ENCODE results near the gene HP. TPM values are rescaled to one million over a fixed set of nuclear protein-coding genes. Genes with fewer than 3 reads are reported as not detected.
A peak's percentile ranks its signal among the peaks of the same experiment; 100 is the strongest.

The HP gene
- total RNA-seq, 1 experiment from 2014 or later = not detected

DNA sequence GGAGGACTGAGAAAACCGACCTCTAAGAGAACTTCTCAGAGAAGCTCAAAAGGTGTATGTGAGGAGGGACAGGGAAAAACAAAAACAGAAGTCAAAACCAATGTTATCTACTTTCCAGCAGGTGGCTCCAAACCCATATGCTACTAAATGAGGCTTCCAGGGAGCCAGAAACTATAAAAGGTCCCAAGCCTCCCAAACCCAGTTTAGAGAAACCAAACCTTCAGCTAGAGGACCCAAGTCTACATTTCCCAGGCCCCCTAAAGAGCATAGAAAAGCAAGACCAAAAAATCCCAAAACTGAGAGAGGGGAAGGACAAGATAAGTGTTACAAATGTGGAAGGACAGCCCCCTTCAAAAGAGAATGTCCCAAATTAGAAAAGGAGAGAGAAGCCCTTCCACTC, 12.4 kb downstream of the HP start:
- H2AFZ ChIP-seq (ENCODE audit: low read length) = no peak overlapping the region
- H3K9me2 ChIP-seq (replicated peaks; ENCODE audit: low read length) = no peaks in the 10 kb centered on the region
- POLR2A ChIA-PET (ENCODE audit: unreplicated experiment) = no interaction called here
- H3K4me1 ChIP-seq (ENCODE audit: insufficient read depth, low read length) = no peaks in the 10 kb centered on the region
- H3F3A ChIP-seq (ENCODE audit: low read length, unreplicated experiment) = no peaks in the 10 kb centered on the region
- peak; percentile 70 for ATAC-seq
- no peak overlapping the region for H3K4me2 ChIP-seq (ENCODE audit: low read length)
- H3K36me3 ChIP-seq (ENCODE audit: low read depth, low read length) = no peaks in the 10 kb centered on the region
- no peaks in the 10 kb centered on the region for H3K9me3 ChIP-seq (ENCODE audit: low read length)
- CTCF ChIA-PET = no interaction called here
- no TSS peak for BruUV-seq (replicated peaks)
- no peaks in the 10 kb centered on the region for H3K79me2 ChIP-seq (ENCODE audit: low read length)
- H4K20me1 ChIP-seq (ENCODE audit: low read length) = no peaks in the 10 kb centered on the region
- no peak overlapping the region for H3K9ac ChIP-seq (ENCODE audit: low read length)
- intact Hi-C loops (cut with micrococcal nuclease) = loop anchor here (1.0 kb wide), 1 partner anchor 33 kb away; no protein-coding TSS in a partner anchor
- DNase-seq = peak; percentile 42
- H3K4me3 ChIP-seq (ENCODE audit: low read length) = no peak overlapping the region
- H3K27ac ChIP-seq (ENCODE audit: low read length) = no peak overlapping the region
- H3K27me3 ChIP-seq (ENCODE audit: low read length) = 0 out of 2 replicates have a peak, but pooled peaks cover 3% of the 10 kb centered on the region
- TF ChIP-seq EZH2 (IDR thresholded peaks at IDR 0.05; ENCODE audit: low read length, unreplicated experiment) (no peak), EZH2phosphoT487 (IDR thresholded peaks at IDR 0.05; ENCODE audit: borderline replicate concordance, low read length) (no peak)
- TF ChIP-seq, protein P1, sequence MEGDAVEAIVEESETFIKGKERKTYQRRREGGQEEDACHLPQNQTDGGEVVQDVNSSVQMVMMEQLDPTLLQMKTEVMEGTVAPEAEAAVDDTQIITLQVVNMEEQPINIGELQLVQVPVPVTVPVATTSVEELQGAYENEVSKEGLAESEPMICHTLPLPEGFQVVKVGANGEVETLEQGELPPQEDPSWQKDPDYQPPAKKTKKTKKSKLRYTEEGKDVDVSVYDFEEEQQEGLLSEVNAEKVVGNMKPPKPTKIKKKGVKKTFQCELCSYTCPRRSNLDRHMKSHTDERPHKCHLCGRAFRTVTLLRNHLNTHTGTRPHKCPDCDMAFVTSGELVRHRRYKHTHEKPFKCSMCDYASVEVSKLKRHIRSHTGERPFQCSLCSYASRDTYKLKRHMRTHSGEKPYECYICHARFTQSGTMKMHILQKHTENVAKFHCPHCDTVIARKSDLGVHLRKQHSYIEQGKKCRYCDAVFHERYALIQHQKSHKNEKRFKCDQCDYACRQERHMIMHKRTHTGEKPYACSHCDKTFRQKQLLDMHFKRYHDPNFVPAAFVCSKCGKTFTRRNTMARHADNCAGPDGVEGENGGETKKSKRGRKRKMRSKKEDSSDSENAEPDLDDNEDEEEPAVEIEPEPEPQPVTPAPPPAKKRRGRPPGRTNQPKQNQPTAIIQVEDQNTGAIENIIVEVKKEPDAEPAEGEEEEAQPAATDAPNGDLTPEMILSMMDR (conservative IDR thresholded peaks at IDR 0.05; ENCODE audit: low read depth, low read length) = peak; percentile 65

DNA sequence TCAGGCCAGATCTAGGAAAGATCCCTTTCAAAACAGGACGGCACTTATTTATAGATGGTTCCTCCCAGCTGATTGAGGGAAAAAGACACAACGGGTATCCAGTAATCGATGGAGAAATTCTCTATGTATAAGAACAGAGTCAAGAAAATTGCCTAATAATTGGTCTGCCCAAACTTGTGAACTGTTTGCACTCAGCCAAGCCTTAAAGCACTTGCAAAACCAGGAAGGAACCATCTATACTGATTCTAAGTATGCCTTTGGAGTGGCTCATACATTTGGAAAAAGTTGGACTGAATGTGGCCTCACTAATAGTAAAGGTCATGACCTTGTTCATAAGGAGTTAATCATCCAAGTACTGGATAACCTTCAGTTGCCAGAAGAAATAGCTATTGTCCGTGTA, 14.6 kb downstream of the HP start:
- Histone ChIP-seq H3K4me3 (ENCODE audit: low read length) (no peak overlapping the region), H3K4me2 (ENCODE audit: low read length) (no peak overlapping the region), H3K9me2 (replicated peaks; ENCODE audit: low read length) (no peaks in the 10 kb centered on the region), H3K27ac (ENCODE audit: low read length) (no peak overlapping the region), H2AFZ (ENCODE audit: low read length) (no peak overlapping the region), H3K27me3 (ENCODE audit: low read length) (no peaks in the 10 kb centered on the region), H4K20me1 (ENCODE audit: low read length) (no peaks in the 10 kb centered on the region), H3K4me1 (ENCODE audit: insufficient read depth, low read length) (no peaks in the 10 kb centered on the region), H3K9ac (ENCODE audit: low read length) (no peak overlapping the region), H3K9me3 (ENCODE audit: low read length) (no peaks in the 10 kb centered on the region), H3K36me3 (ENCODE audit: low read depth, low read length) (no peaks in the 10 kb centered on the region), H3K79me2 (ENCODE audit: low read length) (no peaks in the 10 kb centered on the region), H3F3A (ENCODE audit: low read length, unreplicated experiment) (no peaks in the 10 kb centered on the region)
- CTCF ChIA-PET = interaction anchor here (0.6 kb wide), 1 partner anchor 9 kb away, joined by 4 read pairs; no protein-coding TSS in a partner anchor
- no TSS peak for BruUV-seq (replicated peaks)
- intact Hi-C loops (cut with micrococcal nuclease) = no loop called here
- DNase-seq (no peak), ATAC-seq (no peak)
- POLR2A ChIA-PET (ENCODE audit: unreplicated experiment) = no interaction called here
- TF ChIP-seq EZH2 (IDR thresholded peaks at IDR 0.05; ENCODE audit: low read length, unreplicated experiment) (no peak), EZH2phosphoT487 (IDR thresholded peaks at IDR 0.05; ENCODE audit: borderline replicate concordance, low read length) (no peak)
- TF ChIP-seq, protein P1 (conservative IDR thresholded peaks at IDR 0.05; ENCODE audit: low read depth, low read length) = no peak

DNA sequence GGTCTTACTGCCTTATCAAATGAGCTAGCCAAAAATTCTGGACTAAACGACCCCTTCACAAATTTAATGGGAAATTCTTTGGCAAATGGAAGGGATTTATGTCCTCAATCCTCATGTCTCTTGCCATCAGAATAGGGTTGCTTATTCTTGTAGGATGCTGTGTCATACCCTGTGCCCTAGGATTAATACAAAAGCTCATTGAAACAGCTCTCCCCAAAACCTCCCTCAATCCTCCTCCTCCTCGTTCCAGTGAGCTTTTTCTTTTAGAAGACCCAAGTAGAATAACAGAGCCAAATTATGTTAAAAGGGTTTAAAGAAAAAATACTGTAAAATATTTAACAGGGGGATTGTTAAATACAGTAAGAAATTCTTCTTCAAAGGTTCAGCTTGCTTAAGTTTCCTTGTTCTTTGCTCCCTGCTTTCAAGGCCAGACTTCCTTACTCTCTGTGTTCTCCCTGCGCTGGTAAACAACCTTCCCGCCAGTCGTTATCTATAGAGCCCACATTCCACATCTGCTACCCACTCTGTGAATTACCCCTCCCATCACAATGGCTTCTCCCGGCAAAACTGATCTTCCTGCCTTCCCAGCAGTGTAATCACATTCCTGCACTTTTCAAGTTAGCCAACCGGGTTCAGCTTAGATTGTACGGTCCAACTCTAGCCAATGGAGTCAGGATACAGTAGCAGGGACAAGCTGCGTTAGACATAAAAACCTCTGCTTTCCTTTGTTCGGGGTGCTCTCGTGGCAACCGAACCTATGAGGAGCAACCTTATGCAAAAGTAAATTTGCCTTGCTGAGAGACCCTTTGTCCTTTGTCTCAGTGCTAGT, 18.4 kb downstream of the HP start:
- Histone ChIP-seq H3K9me2 (replicated peaks; ENCODE audit: low read length) (no peaks in the 10 kb centered on the region), H3K36me3 (ENCODE audit: low read depth, low read length) (no peaks in the 10 kb centered on the region), H3K27me3 (ENCODE audit: low read length) (no peaks in the 10 kb centered on the region), H3K9me3 (ENCODE audit: low read length) (no peaks in the 10 kb centered on the region), H3K79me2 (ENCODE audit: low read length) (no peaks in the 10 kb centered on the region), H3K4me3 (ENCODE audit: low read length) (no peak overlapping the region), H3K4me2 (ENCODE audit: low read length) (no peak overlapping the region), H3K4me1 (ENCODE audit: insufficient read depth, low read length) (no peaks in the 10 kb centered on the region), H3K9ac (ENCODE audit: low read length) (no peak overlapping the region), H3F3A (ENCODE audit: low read length, unreplicated experiment) (no peaks in the 10 kb centered on the region), H3K27ac (ENCODE audit: low read length) (no peak overlapping the region), H2AFZ (ENCODE audit: low read length) (no peak overlapping the region), H4K20me1 (ENCODE audit: low read length) (no peaks in the 10 kb centered on the region)
- no peak for ATAC-seq
- ChIA-PET CTCF (no interaction called here), POLR2A (ENCODE audit: unreplicated experiment) (no interaction called here)
- no peak for TF ChIP-seq EZH2phosphoT487 (IDR thresholded peaks at IDR 0.05; ENCODE audit: borderline replicate concordance, low read length)
- TF ChIP-seq, protein P1 (conservative IDR thresholded peaks at IDR 0.05; ENCODE audit: low read depth, low read length) = no peak
- TF ChIP-seq EZH2 (IDR thresholded peaks at IDR 0.05; ENCODE audit: low read length, unreplicated experiment) = no peak
- intact Hi-C loops (cut with micrococcal nuclease) = no loop called here
- DNase-seq = no peak
- BruUV-seq (replicated peaks) = no TSS peak

Data from PC-3 (cell line).